Breast epithelium (tissue), 4 donors: ENCODE results near the gene RASGEF1B. TPM values are rescaled to one million over a fixed set of nuclear protein-coding genes. Genes with fewer than 3 reads are reported as not detected.

Source experiments
- DNase-seq, 2 donors: peaks; one replicate each; pipeline ENCODE4 v3.0.0-alpha.2; 2019; ENCODE audit warnings: low spot score in 2 of 2
- H3K27ac ChIP-seq, 2 donors: fragments of 200-600 bp; sonication (generic) in 1 of 2; one replicate each; pipeline ENCODE4 v1.5.1; 2016 to 2019; ENCODE audit warnings: mild to moderate bottlenecking in 1 of 2
- H3K27me3 ChIP-seq, 2 donors: fragments of 200-600 bp; sonication (generic) in 1 of 2; one replicate each; pipeline versions ENCODE4 v1.5.1 to v1.6.0; 2017 to 2019; ENCODE audit warnings: control low read depth in 1 of 2, mild to moderate bottlenecking in 1 of 2
- H3K36me3 ChIP-seq: fragments of 200-600 bp; one replicate; pipeline ENCODE4 v1.5.1; 2019
- H3K4me1 ChIP-seq, 2 donors: fragments of 200-600 bp; sonication (generic); one replicate each; pipeline ENCODE4 v1.5.1; 2016 to 2019; ENCODE audit warnings: control low read depth in 1 of 2
- H3K4me3 ChIP-seq, 3 donors: fragments of 200-600 bp; sonication (generic); 1 replicate in 2 of 3; 2 replicates in 1 of 3; pipeline ENCODE4 v1.5.1; 2016 to 2019; ENCODE audit warnings: mild to moderate bottlenecking in 3 of 3, moderate library complexity in 2 of 3
- H3K9me3 ChIP-seq, 2 donors: fragments of 200-600 bp; sonication (generic) in 1 of 2; one replicate each; pipeline ENCODE4 v1.5.1; 2016 to 2019; ENCODE audit warnings: control low read depth in 1 of 2
- CTCF ChIP-seq, 3 donors: fragments of 450-650 bp; IDR thresholded peaks; one replicate each; pipeline ENCODE4 v1.5.1; 2016 to 2017; ENCODE audit warnings: antibody characterized with exemption in 3 of 3, mild to moderate bottlenecking in 3 of 3, moderate library complexity in 3 of 3
- POLR2A ChIP-seq: fragments of 450-650 bp; IDR thresholded peaks from one replicate; pipeline ENCODE4 v1.6.1; 2016; ENCODE audit warnings: antibody characterized with exemption, mild to moderate bottlenecking, moderate library complexity
- POLR2AphosphoS5 ChIP-seq, 3 donors: sonication (generic); formaldehyde crosslinking; IDR thresholded peaks; one replicate each; pipeline ENCODE4 v1.6.1; 2017; ENCODE audit warnings: antibody characterized with exemption in 3 of 3
- intact Hi-C: fragments of 100-400 bp; cut with DNase I; formaldehyde crosslinking; loops from one replicate; pipeline ENCODE4 v1.15.1; 2023; ENCODE audit warnings: low total_unique reads
- total RNA-seq, 3 donors: library from RNA; depleted of rRNA; stranded (reverse); fragments of >200 nt; gene quantifications; one replicate each; pipeline ENCODE4 v1.1.0, GENCODE V29; 2016

RASGEF1B gene
- total RNA-seq, 3 donors from 2014 or later, result 16.4 to 45.8 (median 25.0) TPM

GRCh38 chr4:81378386-81378785, 93.3 kb downstream of the RASGEF1B start:
- Histone ChIP-seq H3K4me1 (no peaks in the 10 kb centered on the region), H3K9me3 (peaks cover 0 to 9% of the 10 kb centered on the region in 2 donors), H3K36me3 (no peaks in the 10 kb centered on the region), H3K4me3 (no peak overlapping the region), H3K27me3 (no peaks in the 10 kb centered on the region), H3K27ac (no peak overlapping the region)
- no peak for TF ChIP-seq CTCF (IDR thresholded peaks at IDR 0.05)
- DNase-seq, result no peak
- intact Hi-C loops, result no loop called here

GRCh38 chr4:81377191-81377590, 94.5 kb downstream of the RASGEF1B start:
- Histone ChIP-seq H3K36me3 (no peaks in the 10 kb centered on the region), H3K4me3 (no peak overlapping the region), H3K9me3 (no peaks in the 10 kb centered on the region), H3K27ac (no peak overlapping the region), H3K4me1 (no peaks in the 10 kb centered on the region), H3K27me3 (no peaks in the 10 kb centered on the region)
- intact Hi-C loops, result no loop called here
- TF ChIP-seq POLR2AphosphoS5 (IDR thresholded peaks at IDR 0.05) (no peak), POLR2A (no peak), CTCF (IDR thresholded peaks at IDR 0.05) (no peak)
- no peak for DNase-seq

- no peaks in the 10 kb centered on the region for H3K27me3 ChIP-seq
- intact Hi-C loops, result no loop called here
- no peaks in the 10 kb centered on the region for H3K4me1 ChIP-seq
- H3K36me3 ChIP-seq, result no peaks in the 10 kb centered on the region
- TF ChIP-seq POLR2A (no peak), CTCF (IDR thresholded peaks at IDR 0.05) (no peak), POLR2AphosphoS5 (IDR thresholded peaks at IDR 0.05) (no peak)
- no peaks in the 10 kb centered on the region for H3K9me3 ChIP-seq
- H3K4me3 ChIP-seq, result no peak overlapping the region
- DNase-seq, result no peak
- H3K27ac ChIP-seq, result no peak overlapping the region
These were observed 95.0 kb downstream of the RASGEF1B start for GRCh38 chr4:81376720-81377119.
